Activated T-cell treated with anti-CD3 and anti-CD28 coated beads for 4 hours (primary cell): ENCODE measurements around the gene OR10H1.
"Not testable (repeated sequence)": the region's sequence is repeated elsewhere in the genome, so short reads cannot be mapped to it uniquely, and the experiment has no call there.

Experiments used
- DNase-seq: peaks from one replicate; pipeline ENCODE4 v3.0.0-alpha.2; 2020

Gene OR10H1

GRCh38 chr19:15828611-15829305 lies 13.3 kb upstream of the OR10H1 start:
- DNase-seq, result not testable (repeated sequence)

- no peak for DNase-seq
Measured at GRCh38 chr19:15828121-15828610, 12.7 kb upstream of the OR10H1 start.

GRCh38 chr19:15825753-15826152 lies 10.3 kb upstream of the OR10H1 start:
- no peak for DNase-seq

GRCh38 chr19:15820646-15821045 lies 5.2 kb upstream of the OR10H1 start:
- no peak for DNase-seq

- no peak for DNase-seq
Measured at GRCh38 chr19:15813916-15814315, 1.5 kb downstream of the OR10H1 start.

GRCh38 chr19:15812060-15812722 lies 3.3 kb downstream of the OR10H1 start:
- peak; percentile 26 for DNase-seq

GRCh38 chr19:15811476-15811875 lies 4.0 kb downstream of the OR10H1 start:
- no peak for DNase-seq

GRCh38 chr19:15810335-15810734 lies 5.1 kb downstream of the OR10H1 start:
- no peak for DNase-seq

- not testable (repeated sequence) for DNase-seq
Measured at GRCh38 chr19:15794279-15794678, 21.2 kb downstream of the OR10H1 start.

GRCh38 chr19:15790096-15790495 lies 25.4 kb downstream of the OR10H1 start:
- DNase-seq, result no peak

GRCh38 chr19:15788594-15789270 lies 26.7 kb downstream of the OR10H1 start:
- DNase-seq, result no peak

- DNase-seq, result no peak
Measured at GRCh38 chr19:15787611-15788155, 27.8 kb downstream of the OR10H1 start, which contains the start of gene OR10H5. Gene OR10H5 (plus strand): TSS chr19:15787661. CDS start chr19:15794049, 6,388 bp downstream.

- not testable (repeated sequence) for DNase-seq
Measured at GRCh38 chr19:15782896-15783295, 32.6 kb downstream of the OR10H1 start.

GRCh38 chr19:15782211-15782610 lies 33.3 kb downstream of the OR10H1 start:
- DNase-seq, result no peak

- DNase-seq, result no peak
Measured at GRCh38 chr19:15781661-15782060, 33.8 kb downstream of the OR10H1 start.

- no peak for DNase-seq
Measured at GRCh38 chr19:15780610-15781418, 34.6 kb downstream of the OR10H1 start.

GRCh38 chr19:15779756-15780476 lies 35.5 kb downstream of the OR10H1 start:
- DNase-seq, result no peak

- no peak for DNase-seq
Measured at GRCh38 chr19:15776991-15777970, 38.2 kb downstream of the OR10H1 start.

GRCh38 chr19:15776264-15776663 lies 39.2 kb downstream of the OR10H1 start:
- DNase-seq, result no peak

GRCh38 chr19:15775249-15775648 lies 40.2 kb downstream of the OR10H1 start:
- no peak for DNase-seq

GRCh38 chr19:15774159-15774558 lies 41.3 kb downstream of the OR10H1 start:
- not testable (repeated sequence) for DNase-seq
